MCF 10A (cell line): ENCODE measurements around the gene KDM4C. TPM values are rescaled to one million over a fixed set of nuclear protein-coding genes. Genes with fewer than 3 reads are reported as not detected.

Experiments used
- BruUV-seq: library from RNA; stranded (reverse); fragments of 400-500 nt; replicated peaks from 2 replicates; lab custom pipeline; 2021; lab: Mats Ljungman, UMichigan
- CTCF ChIA-PET: fragments of 300-600 bp; sonication (Branson Sonifier 250); formaldehyde crosslinking; extraction: SDS; loops from one replicate; lab custom pipeline; 2021; ENCODE audit warnings: antibody characterized with exemption, inconsistent platforms; lab: Yijun Ruan, JAX
- POLR2A ChIA-PET: fragments of 300-600, 350-650 bp; sonication (Branson Sonifier 250); formaldehyde crosslinking; extraction: SDS; loops from one replicate; lab custom pipeline; 2020; ENCODE audit warnings: antibody characterized with exemption, inconsistent platforms; lab: Yijun Ruan, JAX
- DNase-seq: peaks from one replicate; pipeline ENCODE4 v3.0.0-alpha.2; 2018; ENCODE audit not compliant: unreplicated experiment
- H3K27ac Mint-ChIP-seq: one replicate; pipeline ENCODE4 v1.8.0; 2022; ENCODE audit warnings: mild to moderate bottlenecking, low read depth, mixed read lengths; ENCODE audit not compliant: unreplicated experiment
- H3K27me3 Mint-ChIP-seq: one replicate; pipeline ENCODE4 v1.8.0; 2022; ENCODE audit warnings: mixed read lengths; ENCODE audit not compliant: insufficient read depth, unreplicated experiment
- H3K36me3 Mint-ChIP-seq: one replicate; pipeline ENCODE4 v1.8.0; 2022; ENCODE audit warnings: mild to moderate bottlenecking, moderate library complexity, mixed read lengths; ENCODE audit not compliant: insufficient read depth, unreplicated experiment
- H3K4me1 Mint-ChIP-seq: one replicate; pipeline ENCODE4 v1.8.0; 2022; ENCODE audit warnings: mixed read lengths; ENCODE audit not compliant: insufficient read depth, unreplicated experiment
- H3K4me3 Mint-ChIP-seq: one replicate; pipeline ENCODE4 v1.8.0; 2022; ENCODE audit warnings: mild to moderate bottlenecking, moderate library complexity, mixed read lengths; ENCODE audit not compliant: unreplicated experiment
- H3K9me3 Mint-ChIP-seq: one replicate; pipeline ENCODE4 v1.8.0; 2022; ENCODE audit warnings: mixed read lengths; ENCODE audit not compliant: unreplicated experiment
- CTCF ChIP-seq: fragments of 200-600 bp; IDR thresholded peaks from one replicate; pipeline ENCODE4 v1.8.0; 2022; ENCODE audit warnings: antibody characterized with exemption, mild to moderate bottlenecking; ENCODE audit not compliant: unreplicated experiment
- intact Hi-C: fragments of 100-400 bp; cut with micrococcal nuclease; formaldehyde crosslinking; loops from 2 replicates; pipeline ENCODE4 v1.14.1; 2022
- total RNA-seq: library from RNA; stranded (reverse); gene quantifications from 2 replicates; pipeline ENCODE4 v1.2.3, GENCODE V29; 2022

KDM4C gene
- total RNA-seq, 1 experiment from 2014 or later = 29.5 TPM

GRCh38 chr9:7001571-7001970 lies 243.8 kb downstream of the KDM4C start:
- peaks cover 12% of the 10 kb centered on the region for H3K4me1 Mint-ChIP-seq
- H3K4me3 Mint-ChIP-seq = no peak overlapping the region
- ChIA-PET CTCF (interaction anchor here (1.9 kb wide), 1 partner anchor 175 kb away, joined by 5 read pairs; no protein-coding TSS in a partner anchor), POLR2A (no interaction called here)
- H3K27ac Mint-ChIP-seq = no peak overlapping the region
- no TSS peak for BruUV-seq
- intact Hi-C loops = no loop called here
- no peak for DNase-seq
- no peaks in the 10 kb centered on the region for H3K9me3 Mint-ChIP-seq
- H3K36me3 Mint-ChIP-seq = peaks cover 9% of the 10 kb centered on the region
- H3K27me3 Mint-ChIP-seq = no peaks in the 10 kb centered on the region
- no peak for TF ChIP-seq CTCF

GRCh38 chr9:7003861-7004260 lies 246.1 kb downstream of the KDM4C start:
- H3K27me3 Mint-ChIP-seq = no peaks in the 10 kb centered on the region
- H3K9me3 Mint-ChIP-seq = no peaks in the 10 kb centered on the region
- H3K4me1 Mint-ChIP-seq = peaks cover 6% of the 10 kb centered on the region
- POLR2A ChIA-PET = interaction anchor here (0.6 kb wide), 1 partner anchor 12 kb away, joined by 3 read pairs; no protein-coding TSS in a partner anchor
- intact Hi-C loops = no loop called here
- no TSS peak for BruUV-seq
- DNase-seq = no peak
- CTCF ChIA-PET = no interaction called here
- peaks cover 14% of the 10 kb centered on the region for H3K36me3 Mint-ChIP-seq
- no peak overlapping the region for H3K27ac Mint-ChIP-seq
- H3K4me3 Mint-ChIP-seq = no peak overlapping the region
- no peak for TF ChIP-seq CTCF

- no peaks in the 10 kb centered on the region for H3K27me3 Mint-ChIP-seq
- no peaks in the 10 kb centered on the region for H3K9me3 Mint-ChIP-seq
- POLR2A ChIA-PET = no interaction called here
- no peak overlapping the region for H3K27ac Mint-ChIP-seq
- no TSS peak for BruUV-seq
- DNase-seq = no peak
- intact Hi-C loops = no loop called here
- TF ChIP-seq CTCF = no peak
- peaks cover 3% of the 10 kb centered on the region for H3K4me1 Mint-ChIP-seq
- CTCF ChIA-PET = interaction anchor here (1.2 kb wide), 1 partner anchor 179 kb away, joined by 3 read pairs; no protein-coding TSS in a partner anchor
- peaks cover 17% of the 10 kb centered on the region for H3K36me3 Mint-ChIP-seq
- no peak overlapping the region for H3K4me3 Mint-ChIP-seq
Measured at GRCh38 chr9:7006417-7006816, 248.6 kb downstream of the KDM4C start.

GRCh38 chr9:7008411-7008810 lies 250.6 kb downstream of the KDM4C start:
- POLR2A ChIA-PET = interaction anchor here (0.8 kb wide), 1 partner anchor 48 kb away, joined by 3 read pairs; no protein-coding TSS in a partner anchor

More at GRCh38 chr9:7008411-7008810, 250.6 kb downstream of the KDM4C start:
- H3K4me1 Mint-ChIP-seq = no peaks in the 10 kb centered on the region
- H3K27ac Mint-ChIP-seq = no peak overlapping the region
- no peak overlapping the region for H3K4me3 Mint-ChIP-seq
- no peak for DNase-seq
- H3K36me3 Mint-ChIP-seq = peaks cover 30% of the 10 kb centered on the region
- no peaks in the 10 kb centered on the region for H3K27me3 Mint-ChIP-seq
- CTCF ChIA-PET = no interaction called here
- no peak for TF ChIP-seq CTCF
- BruUV-seq = no TSS peak
- intact Hi-C loops = no loop called here
- no peaks in the 10 kb centered on the region for H3K9me3 Mint-ChIP-seq
